SK-N-MC (cell line): Measurements from ENCODE around the gene RBM24.
A peak's percentile ranks its signal among the peaks of the same experiment; 100 is the strongest.

Source experiments
- DNase-seq: peaks from one replicate; pipeline ENCODE4 v3.0.0-alpha.2; 2011; ENCODE audit warnings: low read depth, low spot score
- H3K27ac ChIP-seq: fragments of 200-600 bp; sonication (generic); 2 replicates; pipeline ENCODE4 v1.5.1; 2016; ENCODE audit warnings: mixed run types
- H3K36me3 ChIP-seq: fragments of 200-600 bp; sonication (generic); 2 replicates; pipeline ENCODE4 v1.6.1; 2017; ENCODE audit warnings: antibody characterized with exemption, low read length, mixed read lengths; ENCODE audit not compliant: insufficient read depth
- H3K4me3 ChIP-seq: fragments of 200-600 bp; sonication (generic); 2 replicates; pipeline ENCODE4 v1.5.1; 2016
- H3K9ac ChIP-seq: fragments of 200-600 bp; sonication (generic); 2 replicates; pipeline ENCODE4 v1.8.0; 2017; ENCODE audit warnings: mixed run types, mixed read lengths; ENCODE audit not compliant: insufficient read length
- H3K9me3 ChIP-seq: fragments of 200-600 bp; sonication (generic); 2 replicates; pipeline ENCODE4 v1.6.1; 2017; ENCODE audit warnings: low read depth, mild to moderate bottlenecking, antibody characterized with exemption, low read length, moderate library complexity, mixed read lengths
- EZH2 ChIP-seq: fragments of 200-600 bp; sonication (generic); IDR thresholded peaks from one replicate; pipeline ENCODE4 v1.6.1; 2017; ENCODE audit warnings: antibody characterized with exemption
- FOXP2 ChIP-seq: optimal IDR thresholded peaks from 2 replicates; pipeline ENCODE3; 2011; ENCODE audit warnings: mild to moderate bottlenecking, moderate library complexity; ENCODE audit not compliant: insufficient read depth; ENCODE audit errors: extremely low read length, control extremely low read depth
- POLR2AphosphoS5 ChIP-seq: IDR thresholded peaks from 2 replicates; pipeline ENCODE4 v1.6.1; 2012; ENCODE audit warnings: mild to moderate bottlenecking, low read depth, low read length, borderline replicate concordance

Gene RBM24

DNA sequence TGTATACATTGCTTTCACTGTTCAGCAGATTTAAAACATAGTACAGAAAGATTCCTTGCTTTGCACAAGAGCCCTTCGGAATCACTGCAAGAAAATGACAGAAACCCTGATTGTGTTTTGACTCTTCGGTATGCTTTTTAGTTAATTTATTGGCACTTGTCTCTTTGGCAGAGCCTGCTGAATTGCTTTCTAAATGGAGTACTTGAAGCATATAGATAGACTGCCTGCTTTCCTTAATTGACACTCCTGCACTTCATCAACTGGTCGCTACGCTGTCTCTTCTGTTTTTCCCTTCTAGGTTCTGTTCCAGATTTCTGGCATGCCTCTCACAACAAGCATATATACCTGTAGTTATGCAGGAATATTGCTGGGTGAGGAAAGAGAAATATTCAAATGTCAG lies 22.4 kb upstream of the RBM24 start:
- H3K9ac ChIP-seq = no peak overlapping the region
- no peak for TF ChIP-seq FOXP2
- TF ChIP-seq EZH2 = no peak
- TF ChIP-seq POLR2AphosphoS5 = no peak
- no peaks in the 10 kb centered on the region for H3K9me3 ChIP-seq
- DNase-seq = no peak
- H3K36me3 ChIP-seq = no peaks in the 10 kb centered on the region
- no peak overlapping the region for H3K27ac ChIP-seq
- H3K4me3 ChIP-seq = no peak overlapping the region

DNA sequence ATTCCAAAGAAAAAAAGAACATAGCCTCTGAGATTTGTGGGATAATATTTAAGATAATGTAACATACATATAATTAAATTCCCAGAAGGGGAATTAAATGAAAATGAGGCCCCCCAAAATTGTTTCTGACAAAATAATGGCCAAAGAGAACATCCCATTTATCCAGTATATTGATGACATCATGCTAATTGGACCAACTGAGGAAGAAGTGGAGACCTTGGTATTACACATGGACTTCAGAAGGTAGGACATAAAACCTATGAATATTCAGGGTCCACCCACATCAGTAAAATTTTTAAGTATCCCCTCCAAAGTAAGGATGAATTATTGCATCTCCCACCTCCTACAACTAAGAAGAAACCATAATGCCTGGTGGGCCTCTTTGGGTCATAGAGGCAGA lies 15.6 kb upstream of the RBM24 start:
- no peaks in the 10 kb centered on the region for H3K9me3 ChIP-seq
- TF ChIP-seq POLR2AphosphoS5 = no peak
- no peak for TF ChIP-seq EZH2
- TF ChIP-seq FOXP2 = no peak
- H3K27ac ChIP-seq = no peak overlapping the region
- no peaks in the 10 kb centered on the region for H3K36me3 ChIP-seq
- no peak overlapping the region for H3K4me3 ChIP-seq
- no peak overlapping the region for H3K9ac ChIP-seq
- DNase-seq = no peak

DNA sequence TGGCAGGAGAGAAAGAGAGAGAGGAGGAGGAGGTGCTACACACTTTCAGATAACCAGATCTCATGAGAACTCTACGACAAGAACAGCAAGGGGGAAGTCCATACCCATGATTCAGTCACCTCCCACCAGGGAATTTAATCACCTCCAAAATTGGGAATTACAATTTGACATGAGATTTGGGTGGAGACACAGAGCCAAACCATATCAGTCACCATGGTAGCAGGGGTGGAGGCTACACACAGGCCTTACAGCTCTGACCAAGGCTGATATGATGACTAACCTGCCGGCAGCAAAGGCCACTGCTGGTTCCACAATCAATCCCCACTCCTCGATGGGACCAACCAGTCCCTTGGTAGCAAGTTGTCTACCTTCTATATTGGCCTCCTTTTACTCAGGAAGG lies 13.6 kb upstream of the RBM24 start:
- Histone ChIP-seq H3K4me3 (no peak overlapping the region), H3K36me3 (no peaks in the 10 kb centered on the region), H3K9me3 (no peaks in the 10 kb centered on the region), H3K27ac (no peak overlapping the region), H3K9ac (no peak overlapping the region)
- no peak for TF ChIP-seq FOXP2
- TF ChIP-seq EZH2 = no peak
- TF ChIP-seq POLR2AphosphoS5 = no peak
- DNase-seq = no peak

- no peaks in the 10 kb centered on the region for H3K36me3 ChIP-seq
- no peak overlapping the region for H3K9ac ChIP-seq
- no peak for DNase-seq
- no peak for TF ChIP-seq EZH2
- TF ChIP-seq POLR2AphosphoS5 = no peak
- TF ChIP-seq FOXP2 = no peak
- H3K4me3 ChIP-seq = no peak overlapping the region
- H3K27ac ChIP-seq = no peak overlapping the region
- H3K9me3 ChIP-seq = no peaks in the 10 kb centered on the region
Observed at GRCh38 chr6:17268114-17268513, 13.0 kb upstream of the RBM24 start.

GRCh38 chr6:17269840-17270239 lies 11.3 kb upstream of the RBM24 start:
- Histone ChIP-seq H3K36me3 (no peaks in the 10 kb centered on the region), H3K4me3 (no peak overlapping the region), H3K27ac (no peak overlapping the region), H3K9ac (no peak overlapping the region), H3K9me3 (no peaks in the 10 kb centered on the region)
- DNase-seq = no peak
- TF ChIP-seq FOXP2 (no peak), POLR2AphosphoS5 (no peak), EZH2 (no peak)

DNA sequence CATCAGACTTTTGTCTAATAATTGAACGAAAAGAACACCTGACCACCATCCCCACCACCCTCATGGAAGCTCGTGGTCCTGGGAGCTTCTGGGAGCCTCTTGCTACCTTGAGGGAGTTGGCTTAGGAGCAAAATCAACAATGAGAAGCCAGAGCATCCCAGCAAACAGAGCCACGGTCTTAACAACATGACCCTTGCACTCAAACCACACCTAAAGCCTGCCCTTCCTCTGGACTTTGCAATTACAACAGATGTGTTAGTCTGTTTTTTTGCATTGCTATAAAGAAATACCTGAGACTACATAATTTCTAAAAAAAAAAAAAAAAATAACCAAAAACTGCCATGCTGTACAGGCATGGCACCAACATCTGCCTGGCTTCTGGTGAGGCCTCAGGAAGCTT lies 9.5 kb upstream of the RBM24 start:
- DNase-seq = no peak
- Histone ChIP-seq H3K9ac (no peak overlapping the region), H3K36me3 (no peaks in the 10 kb centered on the region), H3K4me3 (no peak overlapping the region), H3K9me3 (no peaks in the 10 kb centered on the region), H3K27ac (no peak overlapping the region)
- TF ChIP-seq EZH2 = no peak
- TF ChIP-seq FOXP2 = no peak
- no peak for TF ChIP-seq POLR2AphosphoS5

GRCh38 chr6:17276766-17277165 lies 4.4 kb upstream of the RBM24 start:
- TF ChIP-seq FOXP2 = no peak
- no peak for TF ChIP-seq EZH2
- TF ChIP-seq POLR2AphosphoS5 = no peak
- Histone ChIP-seq H3K36me3 (no peaks in the 10 kb centered on the region), H3K27ac (0 out of 2 replicates have a peak overlapping the region, but pooled peaks have one; percentile 3), H3K9me3 (no peaks in the 10 kb centered on the region), H3K9ac (no peak overlapping the region), H3K4me3 (no peak overlapping the region)
- DNase-seq = no peak

DNA sequence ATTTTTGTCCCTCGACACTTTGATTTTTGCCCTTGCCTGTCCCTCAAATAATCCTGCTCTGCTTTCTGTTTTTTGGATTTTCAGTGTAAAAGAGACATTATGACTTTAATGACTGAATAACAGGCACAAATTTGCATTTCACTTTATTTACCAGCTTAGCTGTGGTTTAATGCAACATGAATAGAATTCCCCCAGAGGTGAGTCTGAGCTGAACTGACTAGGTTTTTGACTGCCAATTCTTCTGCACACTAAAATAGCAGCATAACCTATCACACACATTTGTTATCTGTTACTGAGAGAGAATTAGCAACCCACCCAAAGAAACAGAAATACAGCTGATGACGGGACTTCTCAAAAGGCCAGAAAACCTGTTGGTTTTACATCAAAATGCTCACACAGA lies 3.9 kb upstream of the RBM24 start:
- H3K9me3 ChIP-seq = no peaks in the 10 kb centered on the region
- no peak overlapping the region for H3K9ac ChIP-seq
- DNase-seq = no peak
- 0 out of 2 replicates have a peak overlapping the region, but pooled peaks have one; percentile 3 for H3K27ac ChIP-seq
- TF ChIP-seq EZH2 = no peak
- TF ChIP-seq POLR2AphosphoS5 = no peak
- no peak for TF ChIP-seq FOXP2
- no peaks in the 10 kb centered on the region for H3K36me3 ChIP-seq
- no peak overlapping the region for H3K4me3 ChIP-seq

DNA sequence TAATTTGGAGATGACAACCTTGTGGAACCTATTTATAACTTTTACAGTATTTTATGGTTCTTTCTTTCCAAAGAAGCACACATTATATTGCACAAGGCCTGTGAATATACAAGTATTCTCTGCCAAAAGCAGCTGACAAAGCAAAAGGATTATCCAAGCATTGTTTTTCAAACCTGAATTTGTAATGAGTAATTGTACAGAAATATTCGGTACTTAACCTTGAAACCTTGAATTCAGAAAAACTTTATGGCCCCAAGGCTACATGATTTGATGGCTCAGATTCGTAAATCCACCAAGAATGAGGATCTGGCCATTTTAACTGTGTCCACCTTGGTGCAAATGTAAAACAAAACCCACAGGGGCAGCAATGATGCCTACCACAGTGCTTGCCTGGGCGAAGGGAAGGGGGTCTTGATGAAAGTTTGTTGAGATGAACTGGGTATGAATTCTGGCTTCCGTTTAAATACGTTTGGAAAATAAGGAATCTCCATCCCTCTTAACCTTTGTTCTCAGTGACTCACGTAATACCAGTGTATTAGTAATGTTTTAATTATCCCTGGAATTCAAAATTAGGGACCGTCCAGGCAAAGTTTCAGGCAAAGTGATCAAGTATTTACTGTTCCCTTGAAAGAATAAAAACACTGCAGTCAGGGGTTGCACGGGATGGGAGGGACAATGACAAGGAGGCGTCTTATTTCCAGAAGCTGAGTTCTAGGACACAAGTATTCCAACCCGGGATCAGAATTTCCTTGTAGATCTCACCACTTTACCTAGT lies 2.7 kb upstream of the RBM24 start:
- Histone ChIP-seq H3K9me3 (no peaks in the 10 kb centered on the region), H3K9ac (no peak overlapping the region), H3K27ac (peak overlapping the region; percentile 8; the same call in 1 of the 2 replicates), H3K36me3 (no peaks in the 10 kb centered on the region), H3K4me3 (no peak overlapping the region)
- no peak for TF ChIP-seq EZH2
- TF ChIP-seq POLR2AphosphoS5 = no peak
- no peak for TF ChIP-seq FOXP2
- no peak for DNase-seq

- H3K4me3 ChIP-seq = no peak overlapping the region
- H3K9me3 ChIP-seq = no peaks in the 10 kb centered on the region
- H3K27ac ChIP-seq = no peak overlapping the region
- no peak for TF ChIP-seq FOXP2
- TF ChIP-seq POLR2AphosphoS5 = no peak
- no peak for TF ChIP-seq EZH2
- DNase-seq = no peak
- H3K36me3 ChIP-seq = no peaks in the 10 kb centered on the region
- no peak overlapping the region for H3K9ac ChIP-seq
Observed at GRCh38 chr6:17280138-17280537, 1.0 kb upstream of the RBM24 start.
